ENCODE measurements around the gene NOS1. TPM values are rescaled to one million over a fixed set of nuclear protein-coding genes. Genes with fewer than 3 reads are reported as not detected.
"Not testable (repeated sequence)": the region's sequence is repeated elsewhere in the genome, so short reads cannot be mapped to it uniquely, and the experiment has no call there.

NOS1 gene
- total RNA-seq, 2 donors from 2014 or later = 0.06 to 0.45 TPM

- DNase-seq (no peak), ATAC-seq (no peak)
- intact Hi-C loops (cut with DNase I, micrococcal nuclease) = loop anchor here in 1 of 2 donors (10.0 kb wide), 1 partner anchor 608 kb away; no protein-coding TSS in a partner anchor
Observed at GRCh38 chr12:117227000-117227653, 134.3 kb downstream of the NOS1 start.

GRCh38 chr12:117226505-117226904 is 134.9 kb downstream of the NOS1 start:
- no peak for DNase-seq
- no peak for ATAC-seq
- intact Hi-C loops (cut with DNase I, micrococcal nuclease) = loop anchor here in 1 of 2 donors (10.0 kb wide), 1 partner anchor 608 kb away; no protein-coding TSS in a partner anchor

GRCh38 chr12:117225179-117225578 is 136.2 kb downstream of the NOS1 start:
- ATAC-seq (no peak), DNase-seq (no peak)
- intact Hi-C loops (cut with DNase I, micrococcal nuclease) = loop anchor here in 1 of 2 donors (10.0 kb wide), 1 partner anchor 610 kb away; no protein-coding TSS in a partner anchor

GRCh38 chr12:117220947-117221346 is 140.5 kb downstream of the NOS1 start:
- not testable (repeated sequence) for DNase-seq, ATAC-seq
- intact Hi-C loops (cut with DNase I, micrococcal nuclease) = loop anchor here in 1 of 2 donors (10.0 kb wide), 1 partner anchor 614 kb away; no protein-coding TSS in a partner anchor

GRCh38 chr12:117218149-117218548 is 143.3 kb downstream of the NOS1 start:
- intact Hi-C loops (cut with DNase I, micrococcal nuclease) = loop anchor here in 1 of 2 donors (10.0 kb wide), 1 partner anchor 627 kb away; no protein-coding TSS in a partner anchor
- ATAC-seq (no peak), DNase-seq (no peak)

GRCh38 chr12:117216686-117217085 is 144.7 kb downstream of the NOS1 start:
- intact Hi-C loops (cut with DNase I, micrococcal nuclease) = loop anchor here in 1 of 2 donors (10.0 kb wide), 1 partner anchor 628 kb away; no protein-coding TSS in a partner anchor

GRCh38 chr12:117214797-117215196 is 146.6 kb downstream of the NOS1 start:
- ATAC-seq (no peak), DNase-seq (no peak)
- intact Hi-C loops (cut with DNase I, micrococcal nuclease) = loop anchor here in 1 of 2 donors (10.0 kb wide), 1 partner anchor 630 kb away; no protein-coding TSS in a partner anchor

More at GRCh38 chr12:117216686-117217085, 144.7 kb downstream of the NOS1 start:
- ATAC-seq = no peak
- no peak for DNase-seq

GRCh38 chr12:117213295-117213808 is 148.1 kb downstream of the NOS1 start:
- intact Hi-C loops (cut with DNase I, micrococcal nuclease) = loop anchor here in 1 of 2 donors (10.0 kb wide), 1 partner anchor 631 kb away; no protein-coding TSS in a partner anchor
- no peak for DNase-seq
- ATAC-seq = no peak

GRCh38 chr12:117212563-117213190 is 148.7 kb downstream of the NOS1 start:
- ATAC-seq = peak; percentile 65
- intact Hi-C loops (cut with DNase I, micrococcal nuclease) = loop anchor here in 1 of 2 donors (10.0 kb wide), 1 partner anchor 632 kb away; no protein-coding TSS in a partner anchor
- peak in 1 of 2 donors; percentile 73 for DNase-seq

GRCh38 chr12:117210266-117210918 is 151.0 kb downstream of the NOS1 start:
- ATAC-seq (no peak), DNase-seq (no peak)
- intact Hi-C loops (cut with DNase I, micrococcal nuclease) = loop anchor here in 1 of 2 donors (10.0 kb wide), 1 partner anchor 634 kb away; no protein-coding TSS in a partner anchor

- DNase-seq (no peak), ATAC-seq (no peak)
- intact Hi-C loops (cut with DNase I, micrococcal nuclease) = loop anchor here in 1 of 2 donors (10.0 kb wide), 1 partner anchor 635 kb away; no protein-coding TSS in a partner anchor
Observed at GRCh38 chr12:117209626-117210025, 151.8 kb downstream of the NOS1 start.

- DNase-seq (no peak), ATAC-seq (no peak)
- intact Hi-C loops (cut with DNase I, micrococcal nuclease) = no loop called here
Observed at GRCh38 chr12:117208811-117209455, 152.5 kb downstream of the NOS1 start.

GRCh38 chr12:117208206-117208605 is 153.2 kb downstream of the NOS1 start:
- no peak for ATAC-seq
- intact Hi-C loops (cut with DNase I, micrococcal nuclease) = no loop called here

GRCh38 chr12:117207675-117208074 is 153.8 kb downstream of the NOS1 start:
- DNase-seq = no peak
- ATAC-seq = no peak
- intact Hi-C loops (cut with DNase I, micrococcal nuclease) = no loop called here

More at GRCh38 chr12:117208206-117208605, 153.2 kb downstream of the NOS1 start:
- no peak for DNase-seq

- intact Hi-C loops (cut with DNase I, micrococcal nuclease) = no loop called here
- ATAC-seq = no peak
- no peak for DNase-seq
Observed at GRCh38 chr12:117202556-117202955, 158.9 kb downstream of the NOS1 start.

- intact Hi-C loops (cut with DNase I, micrococcal nuclease) = no loop called here
- DNase-seq = no peak
- ATAC-seq = no peak
Observed at GRCh38 chr12:117202033-117202432, 159.4 kb downstream of the NOS1 start.

- not testable (repeated sequence) for ATAC-seq, DNase-seq
Observed at GRCh38 chr12:117199956-117200744, 161.3 kb downstream of the NOS1 start.

More at GRCh38 chr12:117199956-117200744, 161.3 kb downstream of the NOS1 start:
- intact Hi-C loops (cut with DNase I, micrococcal nuclease) = not testable (repeated sequence)

All from left colon (tissue), 2 donors.